NCI-H2196 (cell line): ENCODE results near the gene PAXIP1.

Experiments used
- DNase-seq: peaks from one replicate; lab custom pipeline; 2025; ENCODE audit not compliant: unreplicated experiment; lab: John Stamatoyannopoulos, UW

PAXIP1 gene

DNA sequence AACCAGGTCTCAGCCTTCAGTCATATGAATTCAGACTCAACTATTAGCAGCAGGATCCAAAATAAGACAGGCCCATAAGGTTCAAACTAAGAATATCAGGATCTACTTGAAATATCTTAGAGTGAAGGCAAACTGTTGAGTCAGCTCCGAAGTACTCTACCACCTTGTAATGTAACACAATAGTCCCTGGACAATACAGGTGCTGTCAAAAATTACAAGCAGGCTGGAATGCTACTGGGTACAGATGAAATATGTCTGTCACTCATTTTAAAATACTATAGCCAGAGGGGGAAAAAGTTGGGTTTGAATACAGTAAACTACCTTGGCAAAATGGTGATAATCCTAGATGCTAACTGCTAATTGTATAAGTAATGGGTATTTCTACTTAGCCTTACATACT is 6.8 kb downstream of the PAXIP1 start:
- no peak for DNase-seq

- DNase-seq, result no peak
Measured at GRCh38 chr7:154994996-154995395, 7.9 kb downstream of the PAXIP1 start.

- no peak for DNase-seq
Measured at GRCh38 chr7:154990964-154991540, 11.9 kb downstream of the PAXIP1 start.

DNA sequence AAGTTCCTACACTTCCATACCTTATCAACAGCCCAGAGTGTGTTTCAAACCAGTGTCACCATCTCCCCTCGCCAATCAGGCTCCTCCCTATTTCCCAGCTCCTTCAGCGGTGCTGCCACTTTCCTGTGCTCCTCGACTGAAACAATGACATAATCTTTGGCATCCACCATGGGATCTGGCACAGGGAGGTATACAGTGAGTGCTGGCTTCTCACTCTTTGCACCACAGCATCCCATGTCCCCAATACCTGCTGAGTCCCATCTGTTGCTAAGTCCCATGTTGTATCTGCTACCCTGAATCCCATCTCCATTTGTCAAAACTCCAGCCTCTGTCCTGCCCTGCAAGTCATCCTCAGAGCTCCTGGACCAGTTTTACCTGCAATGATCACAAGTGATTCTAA is 15.4 kb downstream of the PAXIP1 start:
- no peak for DNase-seq

- DNase-seq, result no peak
Measured at GRCh38 chr7:154986200-154986945, 16.6 kb downstream of the PAXIP1 start.

DNA sequence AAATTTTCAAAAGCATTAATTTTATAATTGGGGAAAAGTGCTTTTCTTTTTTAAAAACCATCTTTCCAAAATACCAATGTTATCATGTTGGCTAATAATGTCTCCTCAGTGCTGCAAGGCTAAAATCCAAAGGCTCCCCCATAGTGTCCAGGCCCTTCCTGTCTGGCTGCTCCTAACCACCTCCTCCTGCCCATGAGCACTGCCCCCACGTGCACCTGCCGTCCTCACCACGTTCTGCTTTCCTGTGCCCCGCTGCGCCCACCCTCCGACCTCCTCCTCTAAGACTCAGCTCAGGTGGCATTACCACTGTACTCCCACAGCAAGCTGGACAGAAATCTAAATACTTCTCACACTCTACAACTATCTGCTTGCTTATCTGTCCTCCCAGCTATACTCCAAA is 17.7 kb downstream of the PAXIP1 start:
- no peak for DNase-seq

DNA sequence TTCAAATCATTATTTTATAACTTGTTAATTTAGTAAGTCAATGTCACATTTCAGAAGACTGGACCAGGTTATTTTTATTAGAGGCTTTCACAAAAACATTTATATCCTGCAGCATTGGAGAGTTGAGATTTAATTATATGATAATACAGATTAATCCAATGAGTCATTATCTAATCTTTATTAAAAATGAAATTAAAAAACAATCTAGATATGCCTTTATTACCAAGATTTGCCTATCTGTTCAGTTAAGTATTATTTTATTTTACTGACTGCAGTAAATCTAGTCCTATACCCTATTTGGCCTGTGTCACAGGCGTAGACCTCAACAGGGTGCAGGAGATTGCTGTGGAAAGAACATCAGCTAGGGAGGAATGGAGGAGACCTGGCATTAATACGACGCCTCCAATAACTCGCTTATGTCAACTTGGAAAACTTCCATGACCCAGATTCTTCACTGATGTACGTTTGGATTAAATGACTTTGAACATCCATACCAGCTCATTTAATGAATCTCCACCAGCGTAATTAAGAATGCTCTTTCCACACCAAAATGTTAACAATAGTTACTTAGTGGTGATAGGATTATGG is 18.2 kb downstream of the PAXIP1 start:
- DNase-seq, result no peak

DNA sequence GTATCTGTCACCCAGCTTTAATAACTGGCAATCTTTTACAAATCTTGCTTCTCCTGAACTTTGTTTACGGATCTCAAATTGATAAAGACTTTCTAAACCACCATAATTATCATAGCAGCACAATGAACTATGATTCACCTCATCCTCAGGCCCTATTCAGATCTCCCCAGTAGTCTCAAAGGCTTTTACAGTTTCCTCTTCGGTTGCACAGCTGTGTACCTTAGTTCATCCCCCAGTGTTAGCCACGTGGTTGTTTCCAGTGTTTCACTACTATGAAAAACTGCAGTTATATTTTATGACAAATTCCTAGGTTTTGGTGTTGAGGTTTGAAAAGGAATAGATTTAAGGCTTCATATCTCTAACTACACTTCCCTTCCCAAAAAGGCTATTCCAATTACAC is 24.9 kb downstream of the PAXIP1 start:
- DNase-seq, result no peak

DNA sequence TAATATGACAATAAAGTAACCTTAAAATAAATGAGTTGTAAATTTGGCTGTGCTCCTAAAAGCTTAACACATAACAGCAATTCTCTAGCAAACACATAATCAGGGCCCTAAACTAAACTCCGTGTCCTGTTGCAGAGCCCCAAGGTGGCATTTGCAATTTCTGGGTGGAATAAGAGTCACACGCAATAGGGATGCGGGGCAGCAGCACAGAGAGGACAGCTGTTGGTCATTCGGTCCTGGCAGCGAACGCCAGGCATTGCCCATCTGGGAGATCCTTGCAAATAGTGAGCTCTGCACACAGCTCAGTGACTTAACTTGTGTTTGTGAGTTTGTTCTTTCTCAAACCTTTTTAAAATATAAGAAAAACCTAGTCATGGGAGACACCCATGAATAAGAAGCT is 25.7 kb downstream of the PAXIP1 start:
- DNase-seq, result no peak

- DNase-seq, result no peak
Measured at GRCh38 chr7:154976844-154977243, 26.1 kb downstream of the PAXIP1 start.

DNA sequence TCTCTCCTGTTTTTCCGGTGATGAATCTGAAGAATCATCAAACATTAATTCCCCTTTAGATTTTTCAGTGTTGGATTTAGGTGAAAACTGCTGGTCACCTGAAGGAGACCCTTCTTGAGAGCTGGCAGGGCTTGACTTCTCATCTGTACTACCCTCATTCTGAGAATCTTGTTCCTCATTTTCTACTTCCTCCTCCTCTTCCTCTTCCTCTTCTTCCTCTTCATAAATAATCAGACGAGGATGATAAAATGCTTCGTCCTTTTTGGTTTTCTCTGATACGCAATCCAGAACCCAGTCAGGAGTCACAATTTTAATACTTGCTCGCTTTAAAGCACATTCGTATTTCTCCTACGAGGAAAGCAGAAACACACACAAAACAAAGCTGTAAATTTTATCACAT is 26.9 kb downstream of the PAXIP1 start:
- DNase-seq, result no peak

DNA sequence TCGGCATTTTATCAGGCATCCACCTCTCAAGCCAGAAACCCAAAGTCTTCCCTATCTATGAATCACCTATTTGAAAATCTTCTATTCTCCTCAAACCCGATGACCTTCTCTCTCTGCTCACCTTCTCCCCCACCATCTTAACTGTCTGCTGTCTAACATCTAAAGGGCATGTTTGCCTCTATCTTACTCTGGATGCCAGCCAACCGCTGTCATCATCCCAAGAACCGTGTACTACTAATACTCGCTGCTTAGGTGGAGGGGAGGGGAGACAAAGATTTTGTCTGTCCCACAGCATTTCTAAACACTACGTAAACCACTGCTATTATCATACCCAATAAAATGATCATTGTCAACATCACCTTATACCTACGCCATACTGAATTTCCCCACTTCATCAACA is 29.5 kb downstream of the PAXIP1 start:
- DNase-seq, result no peak

GRCh38 chr7:154968336-154969001 is 34.5 kb downstream of the PAXIP1 start:
- no peak for DNase-seq

- DNase-seq, result no peak
Measured at GRCh38 chr7:154967401-154967955, 35.4 kb downstream of the PAXIP1 start.

- no peak for DNase-seq
Measured at GRCh38 chr7:154965014-154965413, 37.9 kb downstream of the PAXIP1 start.

DNA sequence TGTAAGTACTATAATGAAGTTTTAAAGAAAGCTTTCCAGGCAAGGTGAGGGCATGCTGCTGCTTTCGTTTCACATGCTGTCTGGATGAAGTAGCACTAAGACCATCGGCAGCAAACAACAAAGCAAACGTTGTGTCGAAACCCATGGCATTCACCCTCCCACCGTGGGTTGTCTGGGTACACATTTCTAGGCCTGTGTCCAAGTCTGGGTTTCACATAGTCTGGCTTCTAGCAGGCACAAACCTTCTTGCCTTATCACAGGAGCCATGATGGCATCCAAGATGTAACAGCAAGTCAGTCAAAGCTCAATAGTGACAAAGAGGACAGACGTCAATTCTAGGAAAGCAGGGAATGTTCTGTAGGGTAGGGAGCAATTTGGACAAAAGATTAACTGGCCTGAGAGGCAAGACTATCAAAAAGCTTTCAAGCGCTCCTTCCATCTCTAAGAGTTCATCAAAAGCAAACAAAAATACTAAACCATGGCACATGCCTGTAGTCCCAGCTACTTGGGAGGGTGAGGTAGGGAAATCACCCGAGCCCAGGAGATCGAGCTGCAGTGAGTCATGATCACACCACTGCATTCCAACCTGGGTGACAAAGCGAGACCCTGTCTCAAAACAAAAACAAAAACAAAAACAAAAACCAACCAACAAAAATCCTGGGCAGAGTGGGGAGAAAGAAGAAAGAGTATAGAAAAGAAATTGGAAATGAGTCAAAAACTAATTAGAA is 42.7 kb downstream of the PAXIP1 start:
- no peak for DNase-seq

- DNase-seq, result no peak
Measured at GRCh38 chr7:154956427-154956826, 46.5 kb downstream of the PAXIP1 start.

GRCh38 chr7:154953006-154953684 is 49.8 kb downstream of the PAXIP1 start:
- DNase-seq, result peak; percentile 1

DNA sequence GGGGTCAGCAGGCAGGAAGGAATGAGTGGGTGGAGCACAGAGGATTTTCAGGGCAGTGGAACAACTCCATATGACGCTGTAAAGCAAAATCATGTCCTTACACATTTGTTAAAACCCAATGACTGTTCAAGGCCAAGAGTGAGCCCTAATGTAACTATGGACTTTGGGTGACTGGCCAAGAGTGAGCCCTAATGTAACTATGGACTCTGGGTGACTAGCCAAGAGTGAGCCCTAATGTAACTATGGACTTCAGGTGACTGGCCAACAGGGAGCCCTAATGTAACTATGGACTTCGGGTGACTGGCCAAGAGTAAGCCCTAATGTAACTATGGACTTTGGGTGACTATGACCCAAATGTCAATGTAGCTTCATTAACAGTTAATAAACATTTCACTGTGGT is 52.0 kb downstream of the PAXIP1 start:
- DNase-seq, result no peak

DNA sequence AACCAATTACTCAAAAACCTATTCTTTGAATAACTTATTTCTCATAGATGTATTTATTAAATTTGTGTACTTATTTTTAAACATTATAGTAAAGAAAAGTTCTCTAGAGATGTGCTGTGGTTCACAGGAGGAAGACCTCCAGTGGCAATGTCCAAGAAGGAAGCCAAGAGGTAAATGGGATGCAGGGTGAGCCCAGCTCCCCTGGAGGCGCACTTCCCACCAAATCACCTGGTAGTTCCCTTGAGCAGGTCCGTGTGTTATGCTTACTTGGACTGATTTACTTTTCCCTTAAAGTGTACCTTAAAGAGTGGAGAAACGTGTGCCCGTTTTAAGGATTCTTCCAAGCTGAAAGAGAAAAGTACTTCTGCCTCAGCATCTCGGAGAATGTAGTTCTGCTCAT is 55.3 kb downstream of the PAXIP1 start:
- no peak for DNase-seq

DNA sequence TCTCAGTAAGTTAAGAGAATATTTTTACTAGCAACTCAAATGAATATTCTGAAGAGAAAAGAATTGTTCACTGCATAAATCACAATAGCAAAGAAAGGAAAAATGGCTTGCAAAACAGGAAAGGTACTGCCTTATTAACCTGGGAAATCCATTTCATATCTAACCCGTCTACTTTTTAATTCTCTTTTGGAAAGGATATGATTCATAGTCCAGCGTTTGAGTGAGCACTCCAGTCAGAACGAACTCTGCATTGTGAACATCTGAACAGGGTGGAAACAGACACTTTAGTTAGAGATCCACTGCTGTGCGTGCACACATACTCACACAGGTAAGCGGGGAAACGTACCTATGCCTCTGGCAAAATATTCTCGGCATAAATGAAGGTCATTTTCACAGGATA is 56.8 kb downstream of the PAXIP1 start:
- DNase-seq, result no peak
